Measurements from ENCODE around the gene EHMT1.
"Not testable (repeated sequence)": the region's sequence is repeated elsewhere in the genome, so short reads cannot be mapped to it uniquely, and the experiment has no call there.

EHMT1 gene

GRCh38 chr9:137876269-137876668, 257.5 kb downstream of the EHMT1 start:
- Mint-ChIP-seq H3K36me3 (no peaks in the 10 kb centered on the region), H3K9me3 (no peaks in the 10 kb centered on the region), H3K4me3 (no peak overlapping the region), H3K4me1 (no peaks in the 10 kb centered on the region), H3K27ac (no peak overlapping the region)
- ATAC-seq (no peak), DNase-seq (ENCODE audit: low spot score in 2 of 2) (no peak)

GRCh38 chr9:137876781-137877386, 258.1 kb downstream of the EHMT1 start:
- no peaks in the 10 kb centered on the region for H3K36me3 Mint-ChIP-seq
- no peaks in the 10 kb centered on the region for H3K4me1 Mint-ChIP-seq
- DNase-seq (ENCODE audit: low spot score in 2 of 2) = no peak
- H3K9me3 Mint-ChIP-seq = no peaks in the 10 kb centered on the region
- no peak overlapping the region for H3K4me3 Mint-ChIP-seq
- no peak overlapping the region for H3K27ac Mint-ChIP-seq
- no peak for ATAC-seq

- not testable (repeated sequence) for H3K9me3 Mint-ChIP-seq; H3K4me1 Mint-ChIP-seq; H3K4me3 Mint-ChIP-seq; H3K27ac Mint-ChIP-seq; ATAC-seq; DNase-seq (ENCODE audit: low spot score in 2 of 2); H3K36me3 Mint-ChIP-seq
Measured at GRCh38 chr9:137877506-137878122, 258.8 kb downstream of the EHMT1 start, which contains the start of gene CACNA1B. Gene CACNA1B, plus strand, starts transcription at chr9:137877782. Its CDS starts 152 bp downstream, at chr9:137877934.

- Mint-ChIP-seq H3K27ac (no peak overlapping the region), H3K4me1 (no peaks in the 10 kb centered on the region), H3K36me3 (no peaks in the 10 kb centered on the region), H3K4me3 (no peak overlapping the region), H3K9me3 (no peaks in the 10 kb centered on the region)
- ATAC-seq (peak; percentile 9), DNase-seq (ENCODE audit: low spot score in 2 of 2) (no peak)
Measured at GRCh38 chr9:137878146-137878941, 259.5 kb downstream of the EHMT1 start.

- ATAC-seq = no peak
- no peak for DNase-seq (ENCODE audit: low spot score in 2 of 2)
- Mint-ChIP-seq H3K36me3 (no peaks in the 10 kb centered on the region), H3K9me3 (no peaks in the 10 kb centered on the region), H3K4me1 (no peaks in the 10 kb centered on the region), H3K27ac (no peak overlapping the region), H3K4me3 (no peak overlapping the region)
Measured at GRCh38 chr9:137879052-137879451, 260.2 kb downstream of the EHMT1 start.

- Mint-ChIP-seq H3K27ac (no peak overlapping the region), H3K9me3 (no peaks in the 10 kb centered on the region), H3K4me1 (no peaks in the 10 kb centered on the region), H3K36me3 (no peaks in the 10 kb centered on the region), H3K4me3 (no peak overlapping the region)
- DNase-seq (ENCODE audit: low spot score in 2 of 2) (no peak), ATAC-seq (no peak)
Measured at GRCh38 chr9:137879566-137880150, 260.9 kb downstream of the EHMT1 start.

- Mint-ChIP-seq H3K4me1 (no peaks in the 10 kb centered on the region), H3K4me3 (no peak overlapping the region), H3K9me3 (no peaks in the 10 kb centered on the region), H3K36me3 (no peaks in the 10 kb centered on the region), H3K27ac (no peak overlapping the region)
- ATAC-seq (no peak), DNase-seq (ENCODE audit: low spot score in 2 of 2) (no peak)
Measured at GRCh38 chr9:137880160-137880975, 261.6 kb downstream of the EHMT1 start.

GRCh38 chr9:137880976-137881530, 262.2 kb downstream of the EHMT1 start:
- H3K27ac Mint-ChIP-seq = no peak overlapping the region

GRCh38 chr9:137881591-137882505, 263.0 kb downstream of the EHMT1 start:
- Mint-ChIP-seq H3K4me1 (no peaks in the 10 kb centered on the region), H3K27ac (no peak overlapping the region), H3K4me3 (no peak overlapping the region), H3K9me3 (no peaks in the 10 kb centered on the region), H3K36me3 (no peaks in the 10 kb centered on the region)
- ATAC-seq (no peak), DNase-seq (ENCODE audit: low spot score in 2 of 2) (no peak)

More at GRCh38 chr9:137880976-137881530, 262.2 kb downstream of the EHMT1 start:
- H3K36me3 Mint-ChIP-seq = no peaks in the 10 kb centered on the region
- H3K4me3 Mint-ChIP-seq = no peak overlapping the region
- ATAC-seq (no peak), DNase-seq (ENCODE audit: low spot score in 2 of 2) (no peak)
- no peaks in the 10 kb centered on the region for H3K9me3 Mint-ChIP-seq
- no peaks in the 10 kb centered on the region for H3K4me1 Mint-ChIP-seq

GRCh38 chr9:137882506-137882821, 263.7 kb downstream of the EHMT1 start:
- DNase-seq (ENCODE audit: low spot score in 2 of 2) (no peak), ATAC-seq (no peak)
- Mint-ChIP-seq H3K36me3 (no peaks in the 10 kb centered on the region), H3K27ac (no peak overlapping the region), H3K4me3 (no peak overlapping the region), H3K4me1 (no peaks in the 10 kb centered on the region), H3K9me3 (no peaks in the 10 kb centered on the region)

- ATAC-seq; H3K9me3 Mint-ChIP-seq; H3K4me1 Mint-ChIP-seq; DNase-seq (ENCODE audit: low spot score in 2 of 2); H3K27ac Mint-ChIP-seq; H3K36me3 Mint-ChIP-seq; H3K4me3 Mint-ChIP-seq: not testable (repeated sequence)
Measured at GRCh38 chr9:137883977-137884376, 265.2 kb downstream of the EHMT1 start.

- not testable (repeated sequence) for H3K9me3 Mint-ChIP-seq; H3K27ac Mint-ChIP-seq; ATAC-seq; H3K36me3 Mint-ChIP-seq; H3K4me1 Mint-ChIP-seq; H3K4me3 Mint-ChIP-seq; DNase-seq (ENCODE audit: low spot score in 2 of 2)
Measured at GRCh38 chr9:137884547-137884946, 265.7 kb downstream of the EHMT1 start.

- not testable (repeated sequence) for H3K9me3 Mint-ChIP-seq; H3K4me1 Mint-ChIP-seq; H3K27ac Mint-ChIP-seq; H3K4me3 Mint-ChIP-seq; H3K36me3 Mint-ChIP-seq; ATAC-seq; DNase-seq (ENCODE audit: low spot score in 2 of 2)
Measured at GRCh38 chr9:137885121-137885520, 266.3 kb downstream of the EHMT1 start.
